ENCODE results near the gene HOXB3. TPM values are rescaled to one million over a fixed set of nuclear protein-coding genes. Genes with fewer than 3 reads are reported as not detected.

HOXB3 gene
- total RNA-seq, 1 experiment from 2014 or later: 151 TPM

- Mint-ChIP-seq H3K4me3 (ENCODE audit: low read depth, unreplicated experiment) (no peak overlapping the region), H3K9me3 (ENCODE audit: low read depth, unreplicated experiment) (no peaks in the 10 kb centered on the region), H3K27me3 (ENCODE audit: unreplicated experiment) (no peaks in the 10 kb centered on the region), H3K36me3 (ENCODE audit: insufficient read depth, unreplicated experiment) (peaks cover 64% of the 10 kb centered on the region), H3K27ac (ENCODE audit: unreplicated experiment) (no peak overlapping the region), H3K4me1 (ENCODE audit: low read depth, unreplicated experiment) (peaks cover 25% of the 10 kb centered on the region)
- no peak for TF ChIP-seq CTCF (IDR thresholded peaks at IDR 0.05; ENCODE audit: unreplicated experiment)
- CTCF ChIA-PET: interaction anchor here (0.7 to 1.8 kb wide), 4 partner anchors 11 to 48 kb away, joined by 3 to 4 read pairs (median 4); partner anchors contain the start of genes HOXB4 and HOXB8
- intact Hi-C loops (cut with micrococcal nuclease; ENCODE audit: unreplicated experiment): no loop called here
- no TSS peak for BruUV-seq (replicated peaks)
- no peak for DNase-seq
Measured at GRCh38 chr17:48567209-48567608, 22.8 kb downstream of the HOXB3 start.

DNA sequence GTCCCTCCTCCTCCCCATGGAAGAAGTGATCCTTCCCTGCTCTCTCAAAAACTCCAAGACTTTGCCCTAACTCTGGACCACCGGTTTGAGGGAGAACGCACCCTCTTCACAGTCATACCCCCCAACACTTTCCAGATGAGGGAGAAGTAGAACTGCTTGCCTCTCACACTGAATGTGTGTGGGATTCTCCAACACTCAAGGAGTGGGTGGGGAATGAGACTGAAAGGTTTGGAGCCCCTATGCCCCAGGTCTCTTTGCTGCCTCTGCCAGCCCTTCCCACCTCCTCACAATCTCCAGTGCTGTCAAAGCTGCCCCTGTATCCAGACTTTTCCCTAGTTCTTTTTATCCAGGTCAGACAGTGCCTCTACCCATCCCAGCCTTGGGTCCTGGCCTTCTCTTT, 23.3 kb downstream of the HOXB3 start:
- H3K4me3 Mint-ChIP-seq (ENCODE audit: low read depth, unreplicated experiment): no peak overlapping the region
- H3K36me3 Mint-ChIP-seq (ENCODE audit: insufficient read depth, unreplicated experiment): peaks cover 64% of the 10 kb centered on the region
- no peak for TF ChIP-seq CTCF (IDR thresholded peaks at IDR 0.05; ENCODE audit: unreplicated experiment)
- no peak overlapping the region for H3K27ac Mint-ChIP-seq (ENCODE audit: unreplicated experiment)
- peaks cover 25% of the 10 kb centered on the region for H3K4me1 Mint-ChIP-seq (ENCODE audit: low read depth, unreplicated experiment)
- no peak for DNase-seq
- H3K9me3 Mint-ChIP-seq (ENCODE audit: low read depth, unreplicated experiment): no peaks in the 10 kb centered on the region
- no TSS peak for BruUV-seq (replicated peaks)
- H3K27me3 Mint-ChIP-seq (ENCODE audit: unreplicated experiment): no peaks in the 10 kb centered on the region
- CTCF ChIA-PET: interaction anchor here (1.6 to 1.8 kb wide), 2 partner anchors 12 to 20 kb away, joined by 4 read pairs; partner anchors contain the start of gene HOXB4
- intact Hi-C loops (cut with micrococcal nuclease; ENCODE audit: unreplicated experiment): no loop called here

- no peaks in the 10 kb centered on the region for H3K27me3 Mint-ChIP-seq (ENCODE audit: unreplicated experiment)
- BruUV-seq (replicated peaks): no TSS peak
- H3K36me3 Mint-ChIP-seq (ENCODE audit: insufficient read depth, unreplicated experiment): peaks cover 64% of the 10 kb centered on the region
- no peak overlapping the region for H3K27ac Mint-ChIP-seq (ENCODE audit: unreplicated experiment)
- no peak for DNase-seq
- CTCF ChIA-PET: interaction anchor here (1.8 kb wide), 1 partner anchor 13 kb away, joined by 4 read pairs; the partner anchor contains the start of gene HOXB4
- H3K9me3 Mint-ChIP-seq (ENCODE audit: low read depth, unreplicated experiment): no peaks in the 10 kb centered on the region
- intact Hi-C loops (cut with micrococcal nuclease; ENCODE audit: unreplicated experiment): no loop called here
- no peak overlapping the region for H3K4me3 Mint-ChIP-seq (ENCODE audit: low read depth, unreplicated experiment)
- TF ChIP-seq CTCF (IDR thresholded peaks at IDR 0.05; ENCODE audit: unreplicated experiment): no peak
- H3K4me1 Mint-ChIP-seq (ENCODE audit: low read depth, unreplicated experiment): peaks cover 26% of the 10 kb centered on the region
Measured at GRCh38 chr17:48565925-48566710, 23.9 kb downstream of the HOXB3 start.

DNA sequence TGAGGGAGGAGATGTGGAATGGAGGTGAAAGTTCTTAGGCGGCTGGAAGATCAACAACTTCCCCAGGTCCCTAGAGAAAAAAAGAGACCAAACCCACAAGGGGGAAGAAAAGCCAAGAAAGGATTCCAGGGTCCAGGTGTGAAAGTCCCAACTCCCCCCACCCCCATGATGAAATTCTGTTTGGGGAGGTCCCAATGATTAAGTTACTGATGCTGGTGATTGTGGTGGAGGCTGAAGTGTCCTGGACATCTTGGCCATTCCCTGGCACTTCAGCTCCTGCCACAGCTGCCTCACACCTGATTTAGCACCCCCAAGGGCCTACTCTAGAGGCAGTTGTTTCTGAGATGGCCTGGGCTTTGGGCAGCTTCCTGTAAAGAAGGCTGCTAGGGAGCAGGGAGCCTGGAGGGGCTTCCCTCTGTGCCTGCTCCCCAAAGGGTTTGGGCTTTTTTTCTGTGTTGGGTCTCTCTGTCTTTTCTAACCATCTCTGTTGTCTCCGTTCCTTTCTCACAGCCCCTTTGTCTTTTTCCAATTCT, 25.0 kb downstream of the HOXB3 start:
- no peak for DNase-seq
- H3K4me3 Mint-ChIP-seq (ENCODE audit: low read depth, unreplicated experiment): no peak overlapping the region
- intact Hi-C loops (cut with micrococcal nuclease; ENCODE audit: unreplicated experiment): no loop called here
- no peaks in the 10 kb centered on the region for H3K27me3 Mint-ChIP-seq (ENCODE audit: unreplicated experiment)
- no peak overlapping the region for H3K27ac Mint-ChIP-seq (ENCODE audit: unreplicated experiment)
- CTCF ChIA-PET: interaction anchor here (0.5 to 1.1 kb wide), 3 partner anchors 23 to 319 kb away, joined by 3 to 4 read pairs (median 3); no protein-coding TSS in a partner anchor
- H3K4me1 Mint-ChIP-seq (ENCODE audit: low read depth, unreplicated experiment): peaks cover 36% of the 10 kb centered on the region
- H3K9me3 Mint-ChIP-seq (ENCODE audit: low read depth, unreplicated experiment): no peaks in the 10 kb centered on the region
- TF ChIP-seq CTCF (IDR thresholded peaks at IDR 0.05; ENCODE audit: unreplicated experiment): no peak
- H3K36me3 Mint-ChIP-seq (ENCODE audit: insufficient read depth, unreplicated experiment): peaks cover 64% of the 10 kb centered on the region
- TSS peak; percentile 21 for BruUV-seq (replicated peaks)

Data from Calu3 (cell line).